ENCODE data around the gene HNRNPD.

- no peak for TF ChIP-seq POLR2A (IDR thresholded peaks at IDR 0.05)
- no peak for TF ChIP-seq CTCF (IDR thresholded peaks at IDR 0.05)
- no peak for TF ChIP-seq EP300 (IDR thresholded peaks at IDR 0.05)
These were observed 28.5 kb upstream of the HNRNPD start for GRCh38 chr4:82402196-82402775.
